ENCODE measurements around the gene SLC26A11. TPM values are rescaled to one million over a fixed set of nuclear protein-coding genes. Genes with fewer than 3 reads are reported as not detected.

The SLC26A11 gene
- total RNA-seq, 1 experiment from 2014 or later, result 26.5 TPM

- no peak overlapping the region for H3T11ph ChIP-seq (ENCODE audit: low read length)
- DNase-seq, result no peak
- no peak overlapping the region for H3K56ac ChIP-seq (ENCODE audit: insufficient read length, low read depth, low read length)
Measured at GRCh38 chr17:80261895-80262279, 41.7 kb downstream of the SLC26A11 start.

More at GRCh38 chr17:80261895-80262279, 41.7 kb downstream of the SLC26A11 start:
- H3K79me2 ChIP-seq (ENCODE audit: insufficient read depth, low read length), result no peaks in the 10 kb centered on the region
- H2AFZ ChIP-seq (ENCODE audit: low read length), result no peak overlapping the region
- H2BK12ac ChIP-seq (ENCODE audit: insufficient read length, low read depth, low read length), result no peak overlapping the region
- no peaks in the 10 kb centered on the region for H3K27me3 ChIP-seq (ENCODE audit: insufficient read depth, low read length)
- no peaks in the 10 kb centered on the region for H4K20me1 ChIP-seq (ENCODE audit: control insufficient read depth, insufficient read depth, insufficient read length)
- no peak overlapping the region for H3K4ac ChIP-seq (ENCODE audit: low read depth, low read length)
- H3K14ac ChIP-seq (ENCODE audit: insufficient read depth, low read length), result no peak overlapping the region
- no peak overlapping the region for H3K9ac ChIP-seq (ENCODE audit: extremely low read depth, insufficient read length, low read length)
- no CpG with 5 or more reads among the region's 8 CpGs for WGBS (ENCODE audit: extremely low coverage, insufficient read length, low lambda C conversion rate)
- H2BK15ac ChIP-seq (ENCODE audit: low read depth, low read length), result no peak overlapping the region
- peak overlapping the region; percentile 31 for H3K4me2 ChIP-seq (ENCODE audit: insufficient read depth, insufficient read length, low read length)
- H2AK5ac ChIP-seq (ENCODE audit: insufficient read length, low read length), result no peak overlapping the region
- peak overlapping the region; percentile 77 for H3K27ac ChIP-seq (ENCODE audit: insufficient read length, low read depth, low read length)
- peaks cover 10% of the 10 kb centered on the region; the same call in 1 of the 2 replicates for H3K4me1 ChIP-seq (ENCODE audit: insufficient read depth, low read length)
- no peaks in the 10 kb centered on the region for H3K9me3 ChIP-seq (ENCODE audit: control insufficient read depth, low read depth, low read length)
- TF ChIP-seq CTCF (conservative IDR thresholded peaks at IDR 0.05), result no peak
- H3K23me2 ChIP-seq (ENCODE audit: insufficient read length, low read depth, low read length, poor library complexity, severe bottlenecking), result no peaks in the 10 kb centered on the region
- H3K9me3 Mint-ChIP-seq, result no peaks in the 10 kb centered on the region; a peak in 1 of 5 replicates
- H2BK5ac ChIP-seq (ENCODE audit: insufficient read length, low read length), result no peak overlapping the region
- H3K23ac ChIP-seq (ENCODE audit: insufficient read length, low read depth, low read length), result no peak overlapping the region
- peaks cover 12 to 17% (median 13%) of the 10 kb centered on the region in 3 experiments for H3K36me3 Mint-ChIP-seq (ENCODE audit: insufficient read depth in 1 of 3, low read depth in 3 of 3)
- H4K91ac ChIP-seq (ENCODE audit: insufficient read length, low read depth, low read length), result no peak overlapping the region
- no peak overlapping the region for H2BK20ac ChIP-seq (ENCODE audit: low read depth, low read length, poor library complexity, severe bottlenecking)
- H3K27me3 Mint-ChIP-seq (ENCODE audit: low read depth), result no peaks in the 10 kb centered on the region
- H3K27ac Mint-ChIP-seq, result peak overlapping the region; percentile 83 to 87 (median 83)
- no peak overlapping the region for H2BK120ac ChIP-seq (ENCODE audit: low read depth, low read length, poor library complexity, severe bottlenecking)
- peak overlapping the region; percentile 67 to 88 for H3K4me3 Mint-ChIP-seq
- H3K4me1 Mint-ChIP-seq, result peaks cover 38 to 46% of the 10 kb centered on the region in 2 experiments
- H3K79me1 ChIP-seq (ENCODE audit: insufficient read depth, low read depth, low read length, poor library complexity, severe bottlenecking), result no peaks in the 10 kb centered on the region
- no peak overlapping the region for H4K8ac ChIP-seq (replicated peaks; ENCODE audit: insufficient read length, low read depth, low read length)
- no peak overlapping the region for H4K5ac ChIP-seq (ENCODE audit: insufficient read length, low read depth, low read length)
- no peak overlapping the region for H3K18ac ChIP-seq (ENCODE audit: insufficient read length, low read depth, low read length)
